GM18505 (cell line): ENCODE results near the gene ZBTB11.
"Not testable (repeated sequence)": the region's sequence is repeated elsewhere in the genome, so short reads cannot be mapped to it uniquely, and the experiment has no call there.

ENCODE experiments used
- ATAC-seq: cut with Tn5 transposase; IDR thresholded peaks from one replicate; pipeline ENCODE4 v1.9.1; 2021; ENCODE audit not compliant: unreplicated experiment
- POLR2A ChIP-seq: IDR thresholded peaks from 4 replicates; pipeline ENCODE4 v1.6.1; 2011; ENCODE audit warnings: borderline replicate concordance; ENCODE audit not compliant: insufficient read depth, insufficient read length; ENCODE audit errors: extremely low read depth

ZBTB11 gene

GRCh38 chr3:101632586-101632985 is 44.3 kb downstream of the ZBTB11 start:
- no peak for ATAC-seq
- TF ChIP-seq POLR2A, result no peak

DNA sequence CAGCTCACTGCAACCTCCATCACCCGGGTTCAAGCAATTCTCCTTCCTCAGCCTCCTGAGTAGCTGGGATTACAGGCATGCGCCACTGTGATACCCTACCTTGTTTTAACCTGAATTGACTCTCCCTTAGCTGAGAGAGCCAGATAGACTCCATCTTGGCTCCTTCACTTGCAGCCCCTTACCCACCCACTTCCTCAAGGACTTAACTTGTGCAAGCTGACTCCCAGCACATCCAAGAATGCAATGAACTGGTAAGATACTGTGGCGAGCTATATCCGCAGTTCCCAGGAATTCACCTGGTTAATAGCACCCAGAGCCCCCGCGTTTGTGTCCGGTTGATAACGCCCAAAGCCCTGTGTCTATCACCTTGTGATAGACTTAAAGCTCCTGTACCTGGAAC is 45.0 kb downstream of the ZBTB11 start:
- ATAC-seq, result not testable (repeated sequence)

- no peak for ATAC-seq
- TF ChIP-seq POLR2A, result no peak
Measured at GRCh38 chr3:101631098-101631796, 45.7 kb downstream of the ZBTB11 start.

DNA sequence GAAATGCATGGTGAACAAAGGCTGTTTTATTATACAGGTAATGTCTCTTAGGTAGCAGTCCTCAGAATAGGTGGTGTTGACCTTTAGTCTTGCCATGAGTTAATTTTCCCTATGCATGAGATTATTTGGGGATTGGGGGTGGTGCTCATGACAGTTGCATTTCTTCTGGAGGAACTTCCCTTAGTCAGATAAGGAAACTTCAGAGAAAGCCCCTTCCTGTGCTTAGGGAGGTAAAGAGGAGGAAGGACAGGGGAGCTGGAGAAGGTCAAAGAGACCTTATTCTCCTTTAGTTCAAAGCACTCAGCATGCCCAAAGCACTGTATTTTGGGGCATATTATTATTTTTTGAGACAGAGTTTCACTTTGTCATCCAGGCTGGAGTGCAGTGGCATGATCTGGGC is 47.7 kb downstream of the ZBTB11 start:
- ATAC-seq, result no peak

GRCh38 chr3:101625879-101626278 is 51.1 kb downstream of the ZBTB11 start:
- ATAC-seq, result no peak
- no peak for TF ChIP-seq POLR2A

More for the DNA sequence above, 47.7 kb downstream of the ZBTB11 start:
- no peak for TF ChIP-seq POLR2A

DNA sequence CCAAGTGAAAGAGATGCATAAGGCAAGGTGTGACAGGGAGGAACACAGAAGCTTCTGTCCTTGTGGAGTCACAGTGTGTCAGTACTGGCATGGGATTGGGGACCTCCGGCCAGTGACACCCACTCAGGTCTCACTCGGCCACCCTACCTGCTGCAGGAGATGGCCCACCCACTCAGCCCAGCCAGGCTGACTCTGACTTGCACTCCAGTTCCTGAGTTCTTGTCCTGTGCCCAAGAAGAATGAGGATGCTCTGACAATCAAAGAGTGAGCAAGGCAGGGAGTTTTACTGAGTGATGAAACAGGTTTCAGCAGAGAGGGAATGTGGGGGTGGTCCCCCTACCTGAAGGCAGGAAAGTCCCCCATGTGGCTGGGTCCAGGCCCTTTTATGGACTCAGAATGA is 52.1 kb downstream of the ZBTB11 start:
- ATAC-seq, result no peak
- no peak for TF ChIP-seq POLR2A

GRCh38 chr3:101623656-101624055 is 53.3 kb downstream of the ZBTB11 start:
- no peak for ATAC-seq
- TF ChIP-seq POLR2A, result no peak

DNA sequence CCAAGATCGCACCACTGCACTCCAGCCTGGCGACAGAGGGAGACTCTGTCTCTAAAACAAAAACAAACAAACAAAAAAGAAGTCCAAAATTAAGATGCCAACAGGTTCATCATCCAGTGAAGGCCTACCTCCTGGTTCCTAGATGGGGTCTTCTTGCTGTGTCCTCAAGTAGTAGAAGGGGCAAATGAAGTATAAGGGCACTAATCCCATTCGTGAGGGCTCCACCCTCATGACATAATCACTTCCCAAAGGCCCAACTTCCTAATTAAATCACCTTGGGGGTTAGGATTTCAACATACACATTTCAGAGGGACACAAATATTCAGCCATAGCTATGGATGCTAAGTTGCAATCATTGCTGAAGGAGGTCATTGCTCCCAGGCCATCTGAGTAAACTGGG is 57.2 kb downstream of the ZBTB11 start:
- no peak for TF ChIP-seq POLR2A
- no peak for ATAC-seq

- no peak for TF ChIP-seq POLR2A
- ATAC-seq, result no peak
Measured at GRCh38 chr3:101618726-101619125, 58.2 kb downstream of the ZBTB11 start.

DNA sequence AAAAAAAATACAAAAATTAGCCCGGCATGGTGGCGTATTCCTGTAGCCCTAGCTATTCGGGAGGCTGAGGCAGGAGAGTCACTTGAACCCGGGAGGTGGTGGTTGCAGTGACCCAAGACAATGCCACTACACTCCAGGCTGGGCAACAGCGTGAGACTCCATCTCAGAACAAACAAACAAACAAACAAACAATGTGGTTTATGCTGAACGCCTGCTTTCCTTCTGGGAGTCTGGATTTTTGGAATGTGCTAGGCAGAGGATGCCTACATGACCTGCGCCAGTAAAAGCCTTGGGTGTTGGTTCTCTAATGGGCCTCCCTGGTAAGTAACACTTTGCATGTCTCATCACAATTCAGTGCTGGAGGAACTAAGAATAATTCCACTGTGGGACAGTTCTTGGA is 59.5 kb downstream of the ZBTB11 start:
- ATAC-seq, result no peak
- TF ChIP-seq POLR2A, result no peak

DNA sequence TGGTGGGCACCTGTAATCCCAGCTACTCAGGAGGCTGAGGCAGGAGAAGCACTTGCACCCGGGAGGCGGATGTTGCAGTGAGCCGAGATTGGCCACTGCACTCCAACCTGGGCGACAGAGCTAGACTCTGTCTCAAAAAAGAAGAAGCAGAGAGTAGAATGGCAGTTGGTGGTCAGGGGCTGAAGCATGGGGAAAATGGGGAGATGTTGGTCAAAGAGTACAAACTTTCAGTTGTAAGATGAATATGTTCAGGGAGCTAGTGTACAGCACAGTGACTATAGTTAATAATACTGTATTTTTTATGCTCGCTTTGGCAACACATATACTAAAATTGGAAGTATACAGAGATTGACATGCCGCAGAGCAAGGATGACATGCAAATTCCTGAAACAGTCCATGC is 61.4 kb downstream of the ZBTB11 start:
- TF ChIP-seq POLR2A, result no peak
- ATAC-seq, result no peak

DNA sequence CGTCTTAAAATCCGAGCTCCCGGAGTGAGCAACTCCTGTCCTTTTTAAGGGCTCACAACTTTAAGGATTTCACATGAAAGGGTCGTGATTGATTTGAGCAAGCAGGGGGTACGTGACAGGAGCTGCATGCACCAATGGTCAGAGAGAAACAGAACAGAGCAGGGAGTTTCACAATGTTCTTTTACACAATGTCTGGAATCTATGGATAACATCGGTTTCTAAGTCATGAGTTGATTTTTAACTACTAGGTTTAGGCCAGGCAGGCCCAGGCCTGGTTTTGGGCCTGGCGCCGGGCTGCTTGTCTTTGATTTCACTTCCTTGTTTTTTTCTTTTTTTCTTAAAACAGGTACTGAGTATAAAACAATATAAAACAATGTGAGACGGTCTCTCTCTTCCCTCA is 63.9 kb downstream of the ZBTB11 start:
- not testable (repeated sequence) for ATAC-seq

DNA sequence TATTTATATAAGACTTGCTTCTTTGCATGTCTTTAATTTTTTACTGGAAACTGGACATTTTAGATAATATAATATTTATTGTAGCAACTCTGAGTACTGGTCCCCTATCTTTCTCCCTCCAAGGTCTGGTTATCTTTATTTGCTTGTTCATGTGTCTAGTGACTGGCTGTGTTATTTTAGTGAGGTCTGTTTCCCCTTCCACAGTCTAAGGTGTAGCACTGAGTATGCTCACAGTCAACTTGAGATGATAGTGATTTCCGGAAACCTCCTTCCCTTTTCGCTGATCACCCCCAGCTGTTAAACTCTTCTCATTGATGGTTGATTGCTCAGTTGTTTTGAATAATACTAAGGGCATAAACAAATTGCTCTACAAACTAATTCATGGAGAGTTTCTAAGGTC is 65.9 kb downstream of the ZBTB11 start:
- TF ChIP-seq POLR2A, result no peak
- no peak for ATAC-seq

DNA sequence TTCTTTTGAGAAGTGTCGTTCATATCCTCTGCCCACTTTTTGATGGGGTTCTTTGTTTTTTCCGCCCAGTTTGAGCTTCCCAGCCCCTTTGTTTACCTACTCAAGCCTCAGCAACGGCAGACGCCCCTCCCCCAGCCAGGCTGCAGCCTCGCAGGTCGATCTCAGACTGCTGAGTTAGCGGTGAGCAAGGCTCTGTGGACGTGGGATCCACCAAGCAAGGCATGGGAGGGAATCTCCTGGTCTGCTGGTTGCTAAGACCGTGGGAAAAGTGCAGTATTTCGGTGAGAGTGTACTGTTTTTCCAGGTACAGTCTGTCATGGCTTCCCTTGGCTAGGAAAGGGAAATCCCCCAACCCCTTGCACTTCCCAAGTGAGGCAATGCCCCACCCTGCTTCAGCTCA is 71.5 kb downstream of the ZBTB11 start:
- ATAC-seq, result not testable (repeated sequence)

DNA sequence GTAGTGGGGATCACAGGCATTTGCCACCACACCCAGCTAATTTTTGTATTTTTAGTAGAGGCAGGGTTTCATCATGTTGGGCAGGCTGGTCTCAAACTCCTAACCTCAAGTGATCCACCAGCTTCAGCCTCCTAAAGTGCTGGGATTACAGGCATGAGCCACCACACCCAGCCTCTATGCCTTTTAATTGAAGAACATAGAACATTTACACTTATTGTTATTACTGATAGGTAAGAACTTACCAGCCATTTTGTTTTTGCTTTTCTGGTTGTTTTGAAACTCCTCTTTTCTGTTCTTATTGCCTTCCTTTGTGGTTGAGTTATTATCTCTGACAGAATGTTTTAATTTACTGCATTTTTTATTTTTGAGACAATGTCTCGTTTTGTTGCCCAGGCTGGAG is 73.7 kb downstream of the ZBTB11 start:
- no peak for TF ChIP-seq POLR2A
- no peak for ATAC-seq
